Esophagus muscularis mucosa (tissue), 4 donors: ENCODE results near the gene VAPA.

Source experiments
- CTCF ChIP-seq, 3 experiments: fragments of 200-600 bp in 2 of 3; fragments of 450-650 bp in 1 of 3; sonication (generic) in 2 of 3; IDR thresholded peaks; one replicate each; pipeline ENCODE4 v1.5.1; 2017 to 2019; ENCODE audit warnings: antibody characterized with exemption in 3 of 3, mild to moderate bottlenecking in 2 of 3, moderate library complexity in 1 of 3
- EP300 ChIP-seq: sonication (generic); formaldehyde crosslinking; IDR thresholded peaks from one replicate; pipeline ENCODE4 v1.6.1; 2017; ENCODE audit warnings: antibody characterized with exemption
- POLR2A ChIP-seq: fragments of 450-650 bp; IDR thresholded peaks from one replicate; pipeline ENCODE4 v1.6.1; 2017; ENCODE audit warnings: antibody characterized with exemption, moderate library complexity, mild to moderate bottlenecking, low read depth
- POLR2AphosphoS5 ChIP-seq, 2 donors: sonication (generic); formaldehyde crosslinking; IDR thresholded peaks; one replicate each; pipeline ENCODE4 v1.6.1; 2017; ENCODE audit warnings: antibody characterized with exemption in 2 of 2

- TF ChIP-seq CTCF (IDR thresholded peaks at IDR 0.05) (no peak), EP300 (no peak), POLR2A (no peak), POLR2AphosphoS5 (IDR thresholded peaks at IDR 0.05) (no peak)
Measured at GRCh38 chr18:9897129-9897528, 16.7 kb upstream of the VAPA start.
